GM12875 (cell line): ENCODE data around the gene GRK5.

ENCODE experiments used
- H3K4me3 ChIP-seq: one replicate; pipeline ENCODE4 v1.5.1; 2011; ENCODE audit warnings: low read depth, low read length, control low read depth
- TF ChIP-seq, protein P1 (sequence below): IDR thresholded peaks from 2 replicates; pipeline ENCODE4 v1.5.1; 2011; ENCODE audit warnings: low read depth, mild to moderate bottlenecking, control low read depth, inconsistent platforms, low read length, moderate library complexity, borderline replicate concordance; ENCODE audit not compliant: insufficient read depth

The GRK5 gene

GRCh38 chr10:119215371-119215770 is 8.0 kb downstream of the GRK5 start:
- no peak overlapping the region for H3K4me3 ChIP-seq
- TF ChIP-seq, protein P1, sequence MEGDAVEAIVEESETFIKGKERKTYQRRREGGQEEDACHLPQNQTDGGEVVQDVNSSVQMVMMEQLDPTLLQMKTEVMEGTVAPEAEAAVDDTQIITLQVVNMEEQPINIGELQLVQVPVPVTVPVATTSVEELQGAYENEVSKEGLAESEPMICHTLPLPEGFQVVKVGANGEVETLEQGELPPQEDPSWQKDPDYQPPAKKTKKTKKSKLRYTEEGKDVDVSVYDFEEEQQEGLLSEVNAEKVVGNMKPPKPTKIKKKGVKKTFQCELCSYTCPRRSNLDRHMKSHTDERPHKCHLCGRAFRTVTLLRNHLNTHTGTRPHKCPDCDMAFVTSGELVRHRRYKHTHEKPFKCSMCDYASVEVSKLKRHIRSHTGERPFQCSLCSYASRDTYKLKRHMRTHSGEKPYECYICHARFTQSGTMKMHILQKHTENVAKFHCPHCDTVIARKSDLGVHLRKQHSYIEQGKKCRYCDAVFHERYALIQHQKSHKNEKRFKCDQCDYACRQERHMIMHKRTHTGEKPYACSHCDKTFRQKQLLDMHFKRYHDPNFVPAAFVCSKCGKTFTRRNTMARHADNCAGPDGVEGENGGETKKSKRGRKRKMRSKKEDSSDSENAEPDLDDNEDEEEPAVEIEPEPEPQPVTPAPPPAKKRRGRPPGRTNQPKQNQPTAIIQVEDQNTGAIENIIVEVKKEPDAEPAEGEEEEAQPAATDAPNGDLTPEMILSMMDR: no peak

- TF ChIP-seq, protein P1: no peak
- H3K4me3 ChIP-seq: no peak overlapping the region
Measured at GRCh38 chr10:119216127-119216526, 8.8 kb downstream of the GRK5 start.

GRCh38 chr10:119217401-119217800 is 10.0 kb downstream of the GRK5 start:
- TF ChIP-seq, protein P1: no peak
- no peak overlapping the region for H3K4me3 ChIP-seq

DNA sequence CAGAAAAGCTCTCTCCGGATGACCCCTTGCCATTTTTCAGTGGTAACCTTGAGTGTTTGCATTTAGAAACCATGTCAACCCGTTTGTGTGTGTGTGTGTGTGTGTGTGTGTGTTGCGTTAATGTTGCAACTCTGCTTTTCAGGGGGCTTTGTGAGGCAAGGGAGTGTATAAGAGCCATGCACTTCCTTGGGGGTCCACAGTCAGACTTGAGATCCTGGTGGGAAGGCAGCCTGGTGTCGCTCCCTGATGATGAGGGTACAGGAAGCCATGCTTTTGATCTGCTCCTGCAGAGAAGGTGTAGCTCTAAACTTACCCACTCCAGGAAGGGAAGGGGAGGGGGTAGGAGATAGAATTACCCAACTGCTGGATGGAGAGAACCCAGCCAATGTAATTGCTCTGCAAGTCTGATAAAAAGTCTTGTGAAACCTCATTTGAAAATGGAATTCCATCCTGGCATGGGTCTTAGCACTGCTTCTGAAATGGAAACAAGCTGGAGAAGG is 10.7 kb downstream of the GRK5 start:
- H3K4me3 ChIP-seq: no peak overlapping the region
- TF ChIP-seq, protein P1: no peak

DNA sequence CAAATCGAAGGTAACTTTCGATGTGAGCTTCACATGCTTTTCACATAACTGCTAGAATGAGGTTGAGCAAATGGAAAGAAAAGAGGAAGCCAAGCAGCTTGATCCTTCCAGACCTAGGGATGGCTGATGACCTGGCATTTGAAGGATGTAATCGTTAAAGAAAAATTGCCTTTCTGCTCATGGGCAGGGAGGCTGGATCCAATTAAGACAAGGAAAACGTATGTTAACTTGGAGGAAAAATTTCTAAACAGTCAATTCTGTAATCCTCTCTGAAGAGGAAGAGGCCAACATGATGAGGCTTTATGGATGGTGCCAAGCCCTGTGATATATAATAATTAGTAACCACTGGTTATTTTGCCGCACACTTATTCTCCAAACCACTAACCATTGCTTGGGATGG is 12.5 kb downstream of the GRK5 start:
- TF ChIP-seq, protein P1: no peak
- H3K4me3 ChIP-seq: no peak overlapping the region

- H3K4me3 ChIP-seq: no peak overlapping the region
- TF ChIP-seq, protein P1: no peak
Measured at GRCh38 chr10:119221201-119221600, 13.8 kb downstream of the GRK5 start.

DNA sequence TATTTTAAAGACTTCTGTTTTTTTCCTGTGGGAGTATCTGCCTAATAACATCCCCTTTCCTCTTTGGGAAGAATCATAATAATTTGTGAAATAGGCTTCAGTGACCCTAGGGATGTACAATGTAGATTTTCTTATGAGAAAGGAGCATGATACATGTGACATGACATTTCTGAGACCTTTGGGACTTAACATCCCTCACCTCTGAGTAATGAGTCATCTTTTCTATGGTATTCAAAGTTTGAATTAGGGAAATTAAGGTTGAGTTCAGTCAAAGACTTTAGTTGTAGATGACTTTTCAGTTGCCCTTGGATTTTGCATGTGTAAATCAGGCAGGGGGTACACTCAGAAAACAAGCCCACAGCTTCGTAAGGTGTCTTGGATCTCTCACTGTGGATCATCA is 14.3 kb downstream of the GRK5 start:
- TF ChIP-seq, protein P1: no peak
- H3K4me3 ChIP-seq: no peak overlapping the region
